Cardiac septum (tissue), 1 donor: ENCODE measurements around the gene TBC1D1. TPM values are rescaled to one million over a fixed set of nuclear protein-coding genes. Genes with fewer than 3 reads are reported as not detected.

Experiments used
- DNase-seq: peaks from one replicate; pipeline ENCODE4 v3.0.0-alpha.2; 2020; ENCODE audit warnings: low spot score
- intact Hi-C: fragments of 100-400 bp; cut with DNase I; formaldehyde crosslinking; loops from one replicate; pipeline ENCODE4 v1.14.0; 2022
- total RNA-seq: library from RNA; stranded (reverse); fragmentation: NEBNext Ultra II Directional; extraction: Animal tissue kit (Norgen Biotek cat#: 25700); gene quantifications from one replicate; pipeline ENCODE4 v1.2.1, GENCODE V29; 2021
- donor health status: DM: no; HTN: no; CAD: no.

The TBC1D1 gene
- total RNA-seq, 1 donor from 2014 or later = 128 TPM

DNA sequence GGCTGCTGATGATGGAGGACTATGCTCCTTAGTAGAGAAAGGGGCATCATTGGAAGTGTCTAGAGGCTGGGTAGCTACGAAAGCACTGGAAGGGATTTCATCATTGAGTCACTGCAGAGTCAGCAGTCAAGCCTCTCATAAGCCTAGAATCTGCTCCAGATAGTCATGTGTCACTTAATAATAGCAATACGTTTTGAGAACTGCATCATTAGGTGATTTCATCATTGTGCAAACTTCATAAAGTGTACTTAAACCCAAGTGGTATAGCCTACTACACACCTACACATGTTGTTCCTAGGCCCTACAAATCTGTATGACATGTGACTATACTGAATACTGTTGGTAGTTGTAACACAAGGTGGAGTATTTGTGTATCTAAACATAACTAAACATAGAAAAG lies 234.9 kb downstream of the TBC1D1 start:
- intact Hi-C loops = no loop called here
- no peak for DNase-seq

DNA sequence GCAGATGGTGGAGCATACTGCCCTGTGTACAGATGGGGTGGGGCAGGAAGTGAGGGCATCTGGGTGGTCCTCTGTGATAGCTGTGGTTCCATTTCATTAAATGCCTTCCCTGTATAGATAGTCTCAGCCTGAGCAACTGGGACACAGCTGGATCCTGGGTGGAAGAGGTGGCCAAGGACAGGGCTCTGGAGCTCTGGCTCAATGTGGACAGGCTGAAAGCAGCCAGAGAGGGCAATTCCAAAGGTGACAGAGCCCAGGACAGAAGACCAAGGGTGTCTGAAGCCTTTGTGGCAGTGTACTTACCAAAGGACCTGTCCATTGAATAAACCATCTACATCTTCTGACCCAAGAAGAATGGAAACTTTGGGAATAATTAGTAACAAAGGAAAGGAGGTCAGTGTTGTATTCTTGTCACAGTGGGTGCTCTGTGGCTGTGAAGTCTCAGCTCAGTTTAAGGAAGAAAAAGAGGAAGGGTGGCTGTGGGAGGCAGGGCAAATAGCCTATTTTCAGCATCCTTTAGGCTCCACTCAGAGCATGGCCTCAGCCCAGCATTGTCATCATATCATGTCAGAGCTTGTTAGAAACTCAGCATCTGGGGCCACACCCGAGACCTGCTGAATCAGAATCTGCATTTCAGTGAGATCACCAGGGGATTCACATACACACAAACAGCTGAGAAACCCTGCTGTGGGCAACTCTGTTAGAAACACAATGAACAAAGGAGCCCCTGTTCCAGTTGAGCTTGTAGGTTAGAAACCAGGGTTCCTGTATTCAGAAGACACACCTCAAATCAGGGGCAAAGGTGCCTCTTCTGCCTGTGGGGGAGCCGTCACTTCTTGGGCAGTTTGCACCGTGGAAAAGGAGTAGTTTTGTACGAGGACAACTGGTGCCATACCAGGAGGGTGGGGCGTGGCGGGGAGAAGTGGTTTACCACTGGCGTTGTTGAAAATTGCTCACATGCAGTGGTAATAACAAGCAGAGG lies 237.9 kb downstream of the TBC1D1 start:
- intact Hi-C loops = no loop called here
- DNase-seq = no peak

DNA sequence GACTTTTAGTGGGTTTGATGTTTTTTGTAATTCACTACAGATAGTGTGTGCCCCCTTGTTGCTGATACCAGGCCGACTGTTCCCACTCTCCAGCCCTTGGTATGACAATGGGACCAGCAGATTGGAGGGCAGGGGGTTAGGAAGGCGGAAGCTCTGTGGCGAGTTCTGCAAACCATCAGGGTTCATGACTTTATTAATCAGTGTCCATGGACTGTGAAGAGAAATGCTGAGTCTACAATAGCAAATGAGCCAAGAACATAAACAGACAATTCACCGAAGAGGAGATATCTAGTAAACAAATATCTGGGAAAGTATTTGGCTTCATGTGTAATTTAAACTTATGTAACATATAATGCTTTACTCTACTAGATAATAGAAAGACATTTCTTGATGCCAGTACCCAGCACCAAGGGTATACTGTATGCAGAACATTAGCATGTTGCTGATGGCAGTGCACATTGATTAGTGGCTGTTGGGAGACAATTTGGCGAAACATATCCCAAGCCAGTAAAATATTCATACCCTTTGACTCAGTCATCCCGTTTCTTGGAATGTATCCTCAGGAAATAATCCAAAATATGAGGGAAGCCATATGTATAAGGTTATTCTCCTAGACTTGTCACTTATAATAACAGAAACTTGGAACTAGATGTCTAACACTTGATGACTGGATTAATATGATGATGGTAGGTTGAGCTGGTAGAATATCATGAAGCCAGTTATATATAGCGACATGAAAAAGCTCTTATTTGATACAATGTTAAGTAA lies 238.8 kb downstream of the TBC1D1 start:
- DNase-seq = no peak
- intact Hi-C loops = no loop called here

DNA sequence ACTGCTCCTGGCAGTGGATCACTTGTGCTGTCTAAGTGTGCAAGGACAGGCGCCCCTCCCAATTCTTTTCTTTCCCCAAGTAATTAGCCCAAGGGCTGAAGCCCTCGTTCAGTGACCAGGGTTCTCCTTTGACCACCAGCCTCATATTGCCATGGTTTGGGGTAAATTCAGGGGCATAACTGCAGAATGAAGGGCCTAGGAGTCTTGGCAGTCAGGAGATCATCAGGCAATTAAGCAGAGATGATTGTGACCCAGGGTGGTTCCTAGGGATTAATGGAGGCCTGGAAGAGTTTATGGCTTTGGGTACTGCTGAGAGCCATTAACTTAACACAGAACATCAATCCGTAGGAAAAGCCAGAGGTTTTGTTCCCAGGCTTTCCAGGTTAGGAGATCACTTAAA lies 240.0 kb downstream of the TBC1D1 start:
- intact Hi-C loops = no loop called here
- DNase-seq = no peak

DNA sequence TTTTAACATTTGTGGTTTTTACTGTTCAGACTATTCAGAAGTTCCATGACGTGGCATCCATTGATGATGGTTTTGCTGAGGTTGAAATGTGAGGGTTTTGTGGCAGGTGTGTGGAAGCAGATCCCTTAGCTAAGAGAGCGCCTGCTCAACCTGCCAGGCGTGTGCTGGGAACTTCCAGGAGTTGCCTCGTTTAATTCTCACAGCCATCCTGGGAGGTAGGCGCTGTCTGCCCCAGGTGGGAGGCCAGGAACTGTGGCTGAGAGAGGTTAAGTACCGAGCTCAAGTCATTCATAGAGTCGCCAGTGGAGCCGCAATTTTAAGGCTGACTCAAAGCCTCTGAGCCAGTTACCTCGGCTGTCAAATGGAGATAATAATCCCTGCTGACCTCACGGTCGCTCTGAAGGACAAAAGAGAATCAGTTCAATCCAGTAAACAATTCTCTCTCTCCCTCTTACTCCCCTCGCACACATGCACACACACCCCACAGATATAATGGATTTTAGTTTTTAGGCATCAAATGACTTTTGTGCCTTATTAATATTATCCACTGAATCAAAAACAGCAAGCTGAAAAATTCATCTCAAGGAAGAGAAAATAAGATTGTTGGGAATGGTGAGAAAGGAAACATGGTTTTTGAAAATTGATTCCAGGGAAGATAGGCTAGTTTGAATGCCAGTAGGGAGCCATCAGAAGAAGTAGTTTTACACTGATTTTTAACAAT lies 240.6 kb downstream of the TBC1D1 start:
- intact Hi-C loops = no loop called here
- no peak for DNase-seq

DNA sequence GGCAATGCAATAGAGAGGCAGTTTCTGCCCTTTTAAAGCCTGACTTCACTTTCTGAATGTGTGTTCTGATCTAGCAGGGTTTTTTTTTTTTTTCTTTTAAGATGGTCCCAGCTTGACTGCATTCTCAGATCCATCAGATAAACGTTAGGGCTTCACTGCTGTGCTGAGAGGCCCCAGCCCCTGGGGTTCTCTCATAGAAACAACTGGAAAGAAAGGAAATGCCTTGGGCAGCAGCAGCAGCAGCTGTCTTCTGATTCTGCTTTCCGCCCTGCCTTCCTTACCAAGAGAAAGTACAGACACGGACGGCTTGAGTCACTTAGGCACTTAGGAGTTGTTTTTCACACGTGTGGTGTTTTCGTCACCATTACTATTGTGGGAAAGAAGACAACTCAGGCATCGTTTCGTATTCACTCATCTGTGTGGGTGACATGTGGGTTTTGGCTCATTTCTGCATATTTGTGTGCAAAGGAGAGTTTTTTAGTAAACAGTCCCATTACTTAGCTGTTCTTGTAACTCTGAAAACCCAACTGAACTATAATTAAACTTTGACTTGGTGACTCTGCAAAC lies 241.3 kb downstream of the TBC1D1 start:
- no peak for DNase-seq
- intact Hi-C loops = no loop called here

DNA sequence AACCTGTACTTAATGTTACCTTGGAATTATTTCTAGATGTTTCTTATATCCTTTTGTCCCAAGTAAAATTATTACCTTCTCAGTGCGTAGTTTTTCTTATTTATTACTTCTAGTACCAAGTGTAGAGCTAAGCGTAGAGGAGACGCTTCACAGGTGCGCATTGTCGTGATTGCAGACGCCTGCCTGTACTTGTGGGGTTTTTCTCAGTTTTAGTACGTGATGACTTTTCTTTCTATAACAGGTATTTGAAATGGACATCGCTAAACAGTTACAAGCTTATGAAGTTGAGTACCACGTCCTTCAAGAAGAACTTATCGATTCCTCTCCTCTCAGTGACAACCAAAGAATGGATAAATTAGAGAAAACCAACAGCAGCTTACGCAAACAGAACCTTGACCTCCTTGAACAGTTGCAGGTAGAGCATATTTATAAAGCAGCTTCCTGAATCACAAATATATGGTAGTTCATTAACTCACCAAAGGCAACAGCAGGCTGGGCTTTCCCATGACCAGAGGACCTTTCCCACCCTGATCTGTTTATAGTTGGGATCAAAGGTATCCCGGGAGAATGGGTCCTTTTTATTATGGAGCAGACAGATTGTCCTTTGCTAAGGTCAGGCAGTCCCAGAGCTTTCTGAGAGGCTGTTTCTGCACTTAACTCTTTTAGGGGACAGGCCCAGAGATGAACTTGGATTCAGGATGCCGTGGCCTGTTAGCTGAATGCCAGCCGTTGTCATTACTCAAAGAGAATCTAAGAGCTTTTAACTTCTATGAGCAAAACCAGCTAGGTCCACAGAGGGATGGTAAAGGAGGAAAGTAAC lies 242.2 kb downstream of the TBC1D1 start:
- intact Hi-C loops = no loop called here

DNA sequence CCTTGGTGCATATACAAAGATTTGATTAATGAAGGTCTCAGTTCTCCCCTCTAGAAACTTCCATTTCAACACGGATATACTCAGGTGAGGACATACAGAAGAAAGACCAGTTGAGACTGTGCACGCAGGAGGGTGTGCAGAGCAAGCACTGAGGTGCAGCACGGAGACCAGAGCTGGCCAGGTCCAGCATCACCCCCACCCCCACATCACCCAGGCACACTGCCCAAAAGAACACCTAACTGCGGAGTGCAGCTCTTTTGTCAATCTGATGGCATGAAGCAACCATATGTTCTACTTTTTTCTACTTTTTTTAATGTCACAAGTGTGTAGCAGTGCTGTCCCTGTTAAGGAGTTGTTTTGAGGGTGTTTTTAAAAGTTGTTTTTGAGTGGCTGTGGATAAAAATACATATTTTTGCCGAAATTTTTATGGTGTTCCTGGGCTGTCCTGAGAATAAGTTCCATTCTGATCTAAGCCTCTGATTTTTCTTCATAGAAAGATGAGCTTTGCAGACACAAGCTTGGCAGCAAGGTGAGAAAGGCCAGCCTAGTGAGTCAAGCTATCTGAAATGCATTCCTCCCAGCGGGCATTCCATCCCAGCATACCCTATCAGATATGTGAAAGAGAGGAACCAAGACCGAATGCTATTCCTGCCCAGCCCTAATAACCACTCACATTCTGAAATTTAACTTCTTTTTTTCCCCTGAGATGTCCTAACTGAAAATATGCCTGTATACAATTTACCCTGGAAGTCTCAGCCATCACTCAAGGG lies 243.0 kb downstream of the TBC1D1 start:
- intact Hi-C loops = no loop called here
- no peak for DNase-seq

More for the DNA sequence above, 242.2 kb downstream of the TBC1D1 start:
- DNase-seq = no peak

DNA sequence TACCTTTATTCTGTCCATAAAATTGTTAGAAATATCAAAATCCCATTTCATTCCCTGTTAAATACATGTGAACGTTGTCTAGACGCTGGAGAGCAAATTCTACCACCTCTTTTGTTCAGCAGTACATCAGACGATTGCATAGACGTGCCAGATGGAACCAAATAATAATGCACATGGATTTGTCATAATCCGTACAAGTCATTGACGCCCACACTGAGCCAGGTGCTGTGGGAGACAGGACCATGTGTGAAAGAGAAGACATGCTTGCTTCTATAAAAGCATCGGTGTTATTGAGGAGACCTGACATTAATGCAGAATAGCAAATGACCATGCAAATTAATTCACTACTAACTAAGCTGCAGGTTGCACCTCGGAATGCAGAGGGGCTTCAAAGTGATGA lies 244.3 kb downstream of the TBC1D1 start:
- intact Hi-C loops = no loop called here
- DNase-seq = no peak

DNA sequence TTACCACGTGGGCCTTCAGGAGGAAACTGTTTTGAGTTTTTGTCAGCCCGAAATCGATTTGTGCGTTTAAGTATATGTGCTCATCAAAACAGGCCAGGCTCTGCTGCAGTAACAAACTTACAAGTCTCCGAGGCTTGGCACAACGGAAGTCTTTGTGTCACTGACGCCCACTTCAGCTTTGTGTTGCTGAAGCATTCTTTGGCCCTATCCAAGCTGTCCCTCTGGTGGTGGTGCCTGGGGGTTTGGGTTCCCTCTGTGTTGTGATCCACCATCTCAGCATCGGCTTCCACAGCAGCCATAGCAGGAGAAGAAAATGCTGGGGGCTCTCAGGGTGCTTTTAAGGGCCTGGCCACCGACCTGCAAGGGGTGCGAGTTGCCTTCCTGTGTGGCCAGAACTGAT lies 245.7 kb downstream of the TBC1D1 start:
- no peak for DNase-seq
- intact Hi-C loops = no loop called here

DNA sequence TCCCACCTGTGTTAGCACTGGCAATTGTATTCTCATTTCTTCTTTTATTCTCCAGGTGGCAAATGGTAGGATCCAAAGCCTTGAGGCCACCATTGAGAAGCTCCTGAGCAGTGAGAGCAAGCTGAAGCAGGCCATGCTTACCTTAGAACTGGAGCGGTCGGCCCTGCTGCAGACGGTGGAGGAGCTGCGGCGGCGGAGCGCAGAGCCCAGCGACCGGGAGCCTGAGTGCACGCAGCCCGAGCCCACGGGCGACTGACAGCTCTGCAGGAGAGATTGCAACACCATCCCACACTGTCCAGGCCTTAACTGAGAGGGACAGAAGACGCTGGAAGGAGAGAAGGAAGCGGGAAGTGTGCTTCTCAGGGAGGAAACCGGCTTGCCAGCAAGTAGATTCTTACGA lies 246.2 kb downstream of the TBC1D1 start:
- DNase-seq = no peak
- intact Hi-C loops = no loop called here

DNA sequence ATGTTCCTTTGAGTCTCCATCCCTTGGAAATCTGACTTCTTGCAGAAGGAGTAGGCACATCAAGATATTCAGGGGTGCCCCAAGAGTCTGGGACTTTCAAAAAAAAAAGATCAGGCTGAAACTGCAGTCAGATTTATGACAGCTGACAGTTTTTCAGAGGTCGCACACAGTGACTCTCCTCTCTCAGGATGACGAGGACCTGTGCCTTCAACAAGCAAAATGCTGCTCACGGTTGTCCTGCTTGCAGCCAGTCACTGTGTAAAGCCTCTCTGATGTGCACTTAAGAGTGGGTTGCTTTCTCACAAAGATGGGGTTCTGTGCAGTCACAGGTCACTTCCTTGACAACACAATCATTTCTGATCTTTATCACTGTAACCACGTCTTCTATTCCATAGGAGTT lies 247.5 kb downstream of the TBC1D1 start:
- intact Hi-C loops = no loop called here
- no peak for DNase-seq

DNA sequence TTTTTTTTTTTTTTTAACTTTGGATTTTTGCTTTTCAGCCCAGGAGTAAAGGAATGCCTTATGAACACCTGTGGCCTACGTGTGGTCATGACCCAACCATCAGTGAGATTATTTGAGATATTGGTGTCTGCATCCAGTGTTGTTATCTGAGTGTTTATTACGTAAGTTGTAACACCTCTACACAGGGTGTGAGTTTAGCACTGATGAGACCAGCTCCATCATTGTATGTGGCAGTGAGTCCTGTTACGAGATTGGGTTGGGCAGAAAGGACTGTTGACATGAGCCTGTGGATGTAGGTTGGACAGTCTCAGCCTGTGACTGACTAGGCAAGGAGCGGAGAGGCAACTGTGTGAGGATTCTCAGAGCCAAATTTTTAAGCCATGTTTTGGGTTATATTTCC lies 248.3 kb downstream of the TBC1D1 start:
- intact Hi-C loops = no loop called here
- no peak for DNase-seq

DNA sequence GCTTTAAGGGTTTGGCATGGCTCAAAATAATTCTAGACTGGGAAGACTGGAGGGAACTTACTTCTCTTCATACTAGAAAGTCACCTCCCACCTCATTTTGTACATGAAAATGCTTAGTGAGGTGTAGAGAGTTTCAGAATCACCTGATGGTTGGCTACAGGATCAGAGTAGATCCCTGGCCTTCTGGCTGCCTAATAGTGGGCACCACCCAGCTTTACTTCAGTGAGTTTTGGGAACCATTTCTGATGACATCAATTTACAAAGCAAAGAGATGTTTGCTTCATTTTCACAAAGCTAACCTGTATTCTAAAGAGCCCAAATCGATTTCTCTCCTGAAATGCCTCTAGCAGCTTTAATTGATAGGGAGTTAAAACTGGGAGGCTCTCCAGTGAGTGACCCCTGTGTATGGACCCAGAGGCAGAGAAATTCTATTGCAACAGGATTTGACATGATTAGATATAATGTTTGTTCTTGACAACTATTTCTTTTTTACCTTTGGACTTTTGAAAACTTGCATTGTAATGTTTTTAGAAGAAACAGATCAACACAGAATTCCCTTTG lies 249.8 kb downstream of the TBC1D1 start:
- DNase-seq = no peak

DNA sequence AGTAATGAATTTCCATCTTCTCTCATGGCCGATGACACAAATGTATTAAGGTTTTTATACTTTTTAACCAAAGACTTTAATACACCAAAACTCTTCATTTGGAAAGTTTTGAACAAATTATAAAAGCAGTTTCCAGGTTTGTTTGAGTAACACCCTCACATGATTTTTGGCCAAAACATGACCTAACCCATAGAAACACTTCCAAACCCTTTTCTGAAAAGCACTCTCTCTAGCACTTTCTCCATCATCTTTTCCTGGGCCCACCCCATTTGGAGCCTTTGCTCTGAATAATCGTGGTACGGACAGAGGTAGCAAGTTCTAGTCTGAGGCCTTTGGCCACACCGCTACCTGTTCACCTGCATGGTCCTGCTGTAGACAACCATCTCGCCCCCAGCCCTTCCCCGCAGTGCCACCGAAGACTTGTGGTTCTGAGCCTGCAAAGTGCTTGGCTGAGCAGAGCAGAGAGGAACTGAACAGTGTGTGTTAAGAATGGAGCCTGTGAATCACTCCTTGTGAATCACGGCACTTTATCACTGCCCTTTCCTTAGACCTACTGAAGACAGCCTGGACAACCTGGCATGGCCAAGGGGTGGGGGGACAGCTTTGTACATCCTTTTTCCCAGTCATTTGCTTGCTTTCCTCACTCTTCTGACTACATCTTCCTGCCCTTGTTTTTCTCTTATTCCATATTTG lies 251.1 kb downstream of the TBC1D1 start:
- intact Hi-C loops = no loop called here
- DNase-seq = no peak

More for the DNA sequence above, 249.8 kb downstream of the TBC1D1 start:
- intact Hi-C loops = no loop called here

DNA sequence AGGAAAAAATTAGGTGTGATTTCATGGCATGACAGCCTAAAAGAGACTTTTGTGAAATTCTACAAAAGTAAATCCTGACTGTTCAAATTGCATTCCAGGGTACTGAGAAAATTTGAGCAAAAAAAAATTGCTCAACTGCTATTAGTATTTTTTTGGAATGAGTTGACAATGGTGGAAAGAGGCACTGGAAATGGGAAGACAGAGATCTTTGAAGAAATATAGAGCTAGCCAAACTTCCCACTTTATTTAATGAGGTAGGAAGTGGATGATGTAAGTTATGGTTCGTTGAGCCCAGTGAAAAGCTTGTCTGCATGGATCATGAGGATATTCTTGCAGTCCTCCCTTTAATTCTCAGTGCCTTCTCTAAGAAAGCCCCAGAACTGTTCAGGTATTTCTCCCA lies 253.1 kb downstream of the TBC1D1 start:
- DNase-seq = no peak
- intact Hi-C loops = no loop called here

DNA sequence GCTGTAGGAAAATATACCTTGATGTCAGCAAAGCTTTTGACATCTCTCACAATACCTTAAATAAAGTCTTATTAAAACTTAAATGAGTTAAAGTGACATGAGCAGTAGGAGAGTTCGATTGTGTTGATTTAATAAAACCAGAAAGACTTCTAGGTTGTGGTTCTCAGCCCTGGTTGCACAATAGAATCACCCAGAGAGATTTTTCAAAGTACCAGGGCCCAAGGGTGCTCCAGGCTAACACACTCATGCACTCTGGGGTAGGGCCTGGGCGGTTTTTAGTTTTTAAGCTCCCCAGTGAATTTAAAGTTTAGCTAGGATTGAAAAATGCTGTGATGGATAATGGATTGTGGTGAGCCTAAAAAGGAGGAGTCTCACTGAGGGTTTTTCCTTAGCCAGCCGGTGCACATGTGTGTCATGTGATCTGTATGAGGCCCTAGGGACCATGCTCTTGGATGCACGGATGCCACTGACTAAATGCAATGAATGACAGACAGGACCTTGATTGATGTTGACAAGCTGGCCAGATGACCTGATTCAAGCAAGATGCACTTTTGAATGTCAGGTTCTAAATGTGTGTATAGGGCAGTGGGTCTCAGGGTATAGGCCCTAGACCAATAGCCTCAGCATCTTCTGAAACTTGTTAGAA lies 254.3 kb downstream of the TBC1D1 start:
- DNase-seq = no peak
- intact Hi-C loops = no loop called here
